Medulla oblongata (tissue), 1 donor: Measurements from ENCODE around the gene NT5C1B.

Experiments
- DNase-seq: peaks from one replicate; pipeline ENCODE4 v3.0.0-alpha.2; 2015; ENCODE audit errors: extremely low spot score

NT5C1B gene

GRCh38 chr2:18551169-18551568 is 38.2 kb downstream of the NT5C1B start:
- DNase-seq, result no peak

GRCh38 chr2:18550433-18550832 is 38.9 kb downstream of the NT5C1B start:
- DNase-seq, result no peak

- DNase-seq, result no peak
Measured at GRCh38 chr2:18549083-18549482, 40.3 kb downstream of the NT5C1B start.

GRCh38 chr2:18548621-18549020 is 40.7 kb downstream of the NT5C1B start:
- DNase-seq, result no peak

GRCh38 chr2:18546567-18546966 is 42.8 kb downstream of the NT5C1B start:
- DNase-seq, result no peak

- DNase-seq, result no peak
Measured at GRCh38 chr2:18545384-18545783, 44.0 kb downstream of the NT5C1B start.

- no peak for DNase-seq
Measured at GRCh38 chr2:18544171-18544570, 45.2 kb downstream of the NT5C1B start.

- DNase-seq, result no peak
Measured at GRCh38 chr2:18540872-18541271, 48.5 kb downstream of the NT5C1B start.

- no peak for DNase-seq
Measured at GRCh38 chr2:18536697-18537096, 52.7 kb downstream of the NT5C1B start.

- no peak for DNase-seq
Measured at GRCh38 chr2:18536100-18536499, 53.3 kb downstream of the NT5C1B start.

GRCh38 chr2:18531194-18531593 is 58.2 kb downstream of the NT5C1B start:
- no peak for DNase-seq

GRCh38 chr2:18527822-18528221 is 61.5 kb downstream of the NT5C1B start:
- no peak for DNase-seq

- no peak for DNase-seq
Measured at GRCh38 chr2:18527326-18527725, 62.0 kb downstream of the NT5C1B start.

- DNase-seq, result no peak
Measured at GRCh38 chr2:18526429-18526828, 62.9 kb downstream of the NT5C1B start.

- no peak for DNase-seq
Measured at GRCh38 chr2:18525852-18526251, 63.5 kb downstream of the NT5C1B start.

- no peak for DNase-seq
Measured at GRCh38 chr2:18525236-18525635, 64.1 kb downstream of the NT5C1B start.

- DNase-seq, result no peak
Measured at GRCh38 chr2:18522484-18523146, 66.8 kb downstream of the NT5C1B start.

GRCh38 chr2:18520451-18521425 is 68.6 kb downstream of the NT5C1B start:
- DNase-seq, result peak; percentile 80

- no peak for DNase-seq
Measured at GRCh38 chr2:18519914-18520450, 69.4 kb downstream of the NT5C1B start.

GRCh38 chr2:18518116-18519111 is 71.0 kb downstream of the NT5C1B start:
- DNase-seq, result no peak

- DNase-seq, result no peak
Measured at GRCh38 chr2:18517386-18517785, 72.0 kb downstream of the NT5C1B start.
